Activated gamma-delta T cell treated with Interleukin-2 at 50 U/mL for 16 hours (primary cell): ENCODE data around the gene RAB11A.
"Not testable (repeated sequence)": the region's sequence is repeated elsewhere in the genome, so short reads cannot be mapped to it uniquely, and the experiment has no call there.

Experiments
- DNase-seq: peaks from one replicate; pipeline ENCODE4 v3.0.0-alpha.2; 2020

Gene RAB11A

GRCh38 chr15:65845826-65846519 lies 23.3 kb upstream of the RAB11A start:
- DNase-seq: no peak

DNA sequence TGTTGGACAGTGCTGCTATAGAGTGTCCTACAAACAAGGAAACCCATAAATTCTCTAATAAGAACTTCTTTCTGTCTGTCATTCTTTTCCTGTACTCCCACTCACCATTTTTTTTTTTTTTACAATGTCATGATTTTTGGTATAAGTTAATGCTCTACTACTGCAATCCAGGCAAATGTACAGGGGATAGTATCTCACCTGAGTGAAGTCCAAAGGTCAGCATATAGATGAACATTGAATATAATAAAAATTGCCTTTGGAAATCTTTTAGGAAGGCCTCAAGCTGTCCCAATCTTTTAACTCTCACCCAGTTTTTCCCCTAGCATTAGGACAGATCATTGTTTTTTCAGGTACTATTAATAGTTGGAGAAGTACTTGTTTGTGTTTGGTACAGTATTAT lies 21.3 kb upstream of the RAB11A start:
- DNase-seq: no peak

GRCh38 chr15:65851981-65852380 lies 17.3 kb upstream of the RAB11A start:
- no peak for DNase-seq

- DNase-seq: peak; percentile 86
Measured at GRCh38 chr15:65856821-65857455, 12.4 kb upstream of the RAB11A start.

DNA sequence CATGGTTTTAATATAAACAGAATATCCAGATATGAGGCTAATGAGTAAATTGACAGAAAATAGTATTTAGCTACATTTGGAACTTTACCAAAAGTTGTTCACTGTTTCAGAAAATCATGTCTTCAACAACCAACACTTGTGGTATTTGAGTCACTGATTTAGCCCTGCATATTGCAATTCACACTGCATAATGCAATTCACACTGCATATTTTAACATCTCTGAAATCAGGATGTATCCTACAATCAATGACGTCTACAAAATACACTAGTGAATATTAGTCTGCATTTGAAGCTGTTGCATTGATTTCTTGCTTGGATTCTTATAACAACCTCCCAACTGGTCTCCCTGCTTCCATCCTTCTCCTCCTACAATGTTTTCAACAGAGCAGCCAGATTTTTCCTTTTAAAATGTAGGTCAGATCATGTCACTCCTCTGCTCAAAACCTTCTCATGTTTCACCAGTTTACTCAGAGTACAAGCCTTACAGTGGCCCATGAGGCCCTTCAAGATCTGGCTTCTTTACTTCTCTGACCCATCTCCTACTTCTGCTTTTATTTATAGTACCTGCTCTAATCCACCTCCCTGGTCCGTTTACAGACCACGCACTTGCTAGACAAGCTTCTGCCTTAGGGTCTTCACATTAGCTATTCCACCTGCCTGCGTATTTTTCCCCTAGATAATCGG lies 11.4 kb upstream of the RAB11A start:
- no peak for DNase-seq

- peak; percentile 19 for DNase-seq
Measured at GRCh38 chr15:65862682-65863081, 6.6 kb upstream of the RAB11A start.

- no peak for DNase-seq
Measured at GRCh38 chr15:65863106-65863505, 6.2 kb upstream of the RAB11A start.

DNA sequence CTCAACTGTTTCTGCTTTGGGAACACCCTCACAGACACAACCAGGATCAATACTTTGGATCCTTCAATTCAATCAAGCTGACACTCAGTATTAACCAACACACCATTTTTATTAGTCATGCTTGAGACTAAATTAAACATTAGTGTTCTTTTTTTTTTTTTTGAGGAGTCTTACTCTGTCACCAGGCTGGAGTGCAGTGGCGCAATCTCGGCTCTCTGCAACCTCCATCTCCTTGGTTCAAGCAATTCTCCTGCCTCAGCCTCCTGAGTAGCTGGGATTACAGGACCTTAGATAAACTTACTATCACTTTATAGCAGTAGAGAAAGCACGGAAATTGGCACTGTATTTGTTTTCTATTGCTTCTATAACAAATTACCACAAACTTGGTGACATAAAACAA lies 2.0 kb upstream of the RAB11A start:
- no peak for DNase-seq

DNA sequence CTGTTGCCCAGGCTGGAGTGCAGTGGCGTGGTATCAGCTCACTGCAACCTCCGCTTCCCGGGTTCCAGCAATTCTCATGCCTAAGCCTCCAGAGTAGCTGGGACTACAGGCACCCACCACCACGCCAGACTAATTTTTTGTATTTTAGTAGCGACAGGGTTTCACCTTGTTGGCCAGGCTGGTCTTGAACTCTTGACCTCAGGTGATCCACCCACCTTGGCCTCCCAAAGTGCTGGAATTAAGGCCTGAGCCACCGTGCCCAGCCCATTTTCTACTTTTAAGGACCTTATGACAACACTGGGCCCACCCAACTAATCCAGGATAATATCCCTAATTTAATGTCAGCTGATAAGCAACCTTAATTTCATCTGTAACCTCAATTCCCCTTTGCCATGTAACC lies 1.4 kb upstream of the RAB11A start:
- DNase-seq: not testable (repeated sequence)

GRCh38 chr15:65868546-65869125 lies 655 bp upstream of the RAB11A start:
- no peak for DNase-seq

DNA sequence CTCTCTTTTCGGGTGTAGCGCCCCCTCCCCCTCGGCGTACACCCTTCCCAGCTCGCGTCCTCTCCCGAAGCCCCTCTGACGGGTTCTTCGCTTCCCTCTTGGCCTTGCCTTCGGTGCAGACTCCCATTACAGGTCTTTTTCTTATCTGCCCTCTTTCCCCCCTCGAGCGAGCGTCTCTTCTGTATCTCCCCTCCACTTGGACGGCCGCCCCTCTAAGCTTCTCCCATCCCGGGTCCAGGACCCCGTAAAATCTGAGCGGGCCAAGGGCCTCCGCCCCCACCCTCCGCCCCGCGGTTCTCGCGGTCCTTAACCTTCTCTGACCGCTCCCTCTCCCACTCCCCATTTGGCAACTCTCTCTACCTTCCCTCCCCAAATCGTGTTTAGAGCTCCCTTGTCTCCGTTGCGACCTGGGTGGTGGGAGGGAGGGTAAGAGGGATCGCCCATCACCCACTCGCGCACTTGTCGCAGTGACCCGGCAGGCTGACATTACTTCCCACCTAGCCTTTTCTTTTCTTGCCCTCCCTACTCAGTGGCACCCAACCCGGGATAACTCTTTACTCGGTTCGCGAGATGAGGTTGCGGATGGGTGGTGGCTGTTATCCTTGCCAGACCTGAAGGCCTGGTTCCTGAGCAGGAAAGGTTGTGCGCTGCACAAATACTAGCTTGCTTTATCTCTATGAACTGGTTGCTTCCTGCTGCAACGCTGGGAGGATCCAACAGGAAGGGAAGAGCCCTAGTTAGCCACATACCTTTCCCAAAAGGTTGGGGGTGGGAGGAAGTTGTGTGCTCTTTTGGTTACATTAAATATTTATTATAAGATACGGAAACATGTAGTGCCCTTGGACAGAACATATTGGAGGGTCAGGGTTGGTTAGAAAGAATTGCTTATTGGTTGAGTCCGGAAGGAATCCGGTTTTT lies 922 bp downstream of the RAB11A start:
- DNase-seq: peak; percentile 22

- no peak for DNase-seq
Measured at GRCh38 chr15:65870889-65871533, 1.7 kb downstream of the RAB11A start.

- DNase-seq: not testable (repeated sequence)
Measured at GRCh38 chr15:65871886-65872285, 2.6 kb downstream of the RAB11A start.

DNA sequence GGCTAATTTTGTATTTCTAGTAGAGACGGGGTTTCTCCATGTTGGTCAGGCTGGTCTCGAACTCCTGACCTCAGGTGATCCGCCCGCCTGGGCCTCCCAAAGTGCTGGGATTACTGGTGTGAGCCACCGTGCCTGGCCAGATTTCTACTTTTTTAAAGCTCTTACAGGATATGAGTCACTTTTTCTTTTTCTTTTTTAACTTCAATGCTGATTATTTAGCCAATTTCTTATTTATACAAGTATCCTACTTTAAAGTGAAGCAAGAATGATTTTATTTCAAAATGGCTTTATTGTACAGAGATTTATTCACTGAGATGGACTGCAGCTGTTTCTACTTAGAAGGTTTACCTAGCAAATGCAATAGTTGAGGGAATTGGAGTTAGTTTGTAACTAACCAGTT lies 3.3 kb downstream of the RAB11A start:
- DNase-seq: not testable (repeated sequence)

GRCh38 chr15:65873256-65873655 lies 4.0 kb downstream of the RAB11A start:
- DNase-seq: no peak

DNA sequence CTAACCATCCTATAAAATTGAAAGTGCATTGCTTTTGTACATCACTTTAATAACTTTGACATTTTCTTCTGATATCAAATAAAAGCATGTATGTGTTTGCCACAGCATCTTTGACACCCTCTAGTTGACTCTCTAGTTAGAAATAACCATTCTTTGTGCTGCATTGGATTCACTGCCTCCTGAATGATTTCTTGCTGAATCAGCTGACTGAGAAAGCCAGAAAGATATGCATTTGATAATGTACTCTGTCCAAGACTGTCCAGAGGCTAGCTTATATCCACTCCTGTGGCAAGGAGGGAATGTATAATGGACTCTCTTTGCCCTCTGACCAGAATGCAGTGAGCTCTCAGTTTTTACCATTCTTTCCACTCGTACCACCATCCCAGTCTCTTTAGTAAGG lies 6.2 kb downstream of the RAB11A start:
- DNase-seq: no peak

- no peak for DNase-seq
Measured at GRCh38 chr15:65877749-65878148, 8.5 kb downstream of the RAB11A start.

DNA sequence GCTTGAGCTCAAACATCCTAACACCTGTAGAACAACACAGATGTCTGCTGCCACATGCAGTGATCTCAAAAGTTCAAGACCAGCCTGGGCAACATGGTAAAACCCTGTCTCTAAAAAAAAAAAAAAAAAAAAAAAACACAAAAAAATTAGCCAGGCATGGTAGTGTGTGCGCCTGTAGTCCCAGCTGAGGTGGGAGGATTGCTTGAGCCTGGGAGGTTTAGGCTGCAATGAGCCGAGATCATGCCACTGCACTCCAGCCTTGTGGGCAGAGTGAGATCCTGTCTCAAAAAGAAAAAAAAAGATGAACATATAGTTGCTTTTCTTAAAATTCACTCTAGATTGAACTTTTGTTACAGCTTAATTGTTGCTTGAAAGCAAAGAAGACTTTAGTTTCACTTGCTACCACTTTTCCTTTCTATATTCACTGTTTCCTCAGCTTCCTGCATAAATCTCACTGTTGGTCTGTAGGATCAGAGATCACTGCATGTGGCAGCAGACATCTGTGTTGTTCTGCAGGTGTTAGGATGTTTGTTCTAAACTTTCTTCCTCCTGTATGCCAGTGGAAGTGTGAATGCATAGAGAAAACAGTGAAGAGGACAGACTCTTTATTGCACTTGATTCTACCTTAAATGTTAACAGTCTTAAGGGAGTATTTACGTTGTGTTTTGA lies 12.6 kb downstream of the RAB11A start:
- DNase-seq: no peak

DNA sequence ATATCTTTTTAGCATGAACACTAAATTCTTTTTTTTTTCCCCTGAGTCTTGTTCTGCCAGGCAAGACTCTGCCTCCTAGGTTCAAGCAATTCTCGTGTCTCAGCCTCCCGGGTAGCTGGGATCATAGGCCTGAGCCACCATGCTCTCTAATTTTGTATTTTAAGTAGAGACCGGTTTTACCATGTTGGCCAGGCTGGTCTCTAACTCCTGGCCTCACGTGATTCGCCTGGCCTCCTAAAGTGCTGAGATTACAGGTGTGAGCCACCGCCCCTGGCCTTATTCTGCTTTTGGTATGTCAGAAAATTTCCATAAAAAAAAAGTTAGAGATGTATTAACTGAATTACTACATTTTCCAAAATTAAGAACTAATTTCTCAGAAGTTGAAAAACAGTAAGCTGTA lies 14.3 kb downstream of the RAB11A start:
- no peak for DNase-seq

DNA sequence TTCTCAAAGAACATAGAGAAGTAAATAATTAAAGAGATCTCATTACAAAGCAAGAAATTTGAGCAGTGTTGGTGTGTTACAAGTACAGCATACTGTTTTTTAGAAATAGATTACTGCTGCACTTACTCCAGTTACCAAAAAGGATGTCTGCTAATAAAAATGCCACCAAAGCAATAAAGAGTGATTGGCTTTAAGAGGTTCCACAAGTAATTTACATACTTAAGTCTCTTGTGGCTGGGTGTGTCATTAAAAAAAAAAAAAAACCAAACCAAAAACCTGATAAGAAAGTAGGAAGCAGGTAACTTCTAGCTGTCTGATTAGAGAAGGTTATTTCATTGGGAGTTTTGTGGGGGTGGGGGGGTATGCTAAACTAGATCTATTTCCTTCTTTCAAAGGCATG lies 15.2 kb downstream of the RAB11A start:
- no peak for DNase-seq

GRCh38 chr15:65885668-65886218 lies 16.5 kb downstream of the RAB11A start:
- DNase-seq: no peak
